ENCODE results near the gene CLNK.

DNA sequence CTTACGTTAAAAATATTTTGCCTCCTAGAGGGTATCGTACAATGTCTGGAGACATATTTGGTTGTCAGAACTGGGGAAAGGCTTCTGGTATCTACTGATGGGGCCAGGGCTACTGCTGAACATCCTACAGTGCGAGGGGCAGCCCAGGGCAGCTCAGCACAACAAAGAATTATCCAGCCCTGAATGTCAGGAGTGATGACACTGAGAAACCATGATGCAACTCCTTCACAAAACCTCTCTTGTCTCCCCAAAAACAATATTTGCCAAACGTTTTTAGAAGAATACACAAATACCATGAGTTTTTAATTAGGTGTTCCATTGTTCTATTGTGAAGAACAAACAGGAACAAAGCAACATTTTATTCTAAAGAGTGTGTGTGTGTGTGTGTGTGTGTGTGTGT, 43.4 kb upstream of the CLNK start:
- TF ChIP-seq, protein P1, sequence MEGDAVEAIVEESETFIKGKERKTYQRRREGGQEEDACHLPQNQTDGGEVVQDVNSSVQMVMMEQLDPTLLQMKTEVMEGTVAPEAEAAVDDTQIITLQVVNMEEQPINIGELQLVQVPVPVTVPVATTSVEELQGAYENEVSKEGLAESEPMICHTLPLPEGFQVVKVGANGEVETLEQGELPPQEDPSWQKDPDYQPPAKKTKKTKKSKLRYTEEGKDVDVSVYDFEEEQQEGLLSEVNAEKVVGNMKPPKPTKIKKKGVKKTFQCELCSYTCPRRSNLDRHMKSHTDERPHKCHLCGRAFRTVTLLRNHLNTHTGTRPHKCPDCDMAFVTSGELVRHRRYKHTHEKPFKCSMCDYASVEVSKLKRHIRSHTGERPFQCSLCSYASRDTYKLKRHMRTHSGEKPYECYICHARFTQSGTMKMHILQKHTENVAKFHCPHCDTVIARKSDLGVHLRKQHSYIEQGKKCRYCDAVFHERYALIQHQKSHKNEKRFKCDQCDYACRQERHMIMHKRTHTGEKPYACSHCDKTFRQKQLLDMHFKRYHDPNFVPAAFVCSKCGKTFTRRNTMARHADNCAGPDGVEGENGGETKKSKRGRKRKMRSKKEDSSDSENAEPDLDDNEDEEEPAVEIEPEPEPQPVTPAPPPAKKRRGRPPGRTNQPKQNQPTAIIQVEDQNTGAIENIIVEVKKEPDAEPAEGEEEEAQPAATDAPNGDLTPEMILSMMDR (IDR thresholded peaks at IDR 0.05): no peak
- TF ChIP-seq EZH2 (IDR thresholded peaks at IDR 0.05; ENCODE audit: borderline replicate concordance, insufficient read depth, low read depth, low read length, poor library complexity, severe bottlenecking): no peak

Measured in B cell (primary cell).